T-helper 17 cell (primary cell): Measurements from ENCODE around the gene BTF3. TPM values are rescaled to one million over a fixed set of nuclear protein-coding genes. Genes with fewer than 3 reads are reported as not detected.
"Not testable (repeated sequence)": the region's sequence is repeated elsewhere in the genome, so short reads cannot be mapped to it uniquely, and the experiment has no call there.

Source experiments
- ATAC-seq: fragments of 150-1000 bp; cut with Tn5 transposase; 2 replicates; pipeline ENCODE4 v1.10.0; 2021; ENCODE audit warnings: mild to moderate bottlenecking, moderate library complexity
- DNase-seq, 3 donors: peaks; one replicate each; pipeline versions ENCODE4 v3.0.0 to v3.0.0-alpha.2; 2020 to 2021
- H3K9me3 ChIP-seq: one replicate; pipeline ENCODE4 v1.7.0; 2013; ENCODE audit warnings: low read length, mild to moderate bottlenecking; ENCODE audit not compliant: control insufficient read depth, poor library complexity, severe bottlenecking
- H3K27ac Mint-ChIP-seq: one replicate; pipeline ENCODE4 v1.8.0; 2022; ENCODE audit warnings: mild to moderate bottlenecking, moderate library complexity, mixed read lengths
- H3K27me3 Mint-ChIP-seq: one replicate; pipeline ENCODE4 v1.8.0; 2022; ENCODE audit warnings: mixed read lengths
- H3K36me3 Mint-ChIP-seq: one replicate; pipeline ENCODE4 v1.8.0; 2022; ENCODE audit warnings: low read depth, mixed read lengths
- H3K4me1 Mint-ChIP-seq: one replicate; pipeline ENCODE4 v1.8.0; 2022; ENCODE audit warnings: mild to moderate bottlenecking, mixed read lengths
- H3K4me3 Mint-ChIP-seq: one replicate; pipeline ENCODE4 v1.8.0; 2022; ENCODE audit warnings: mild to moderate bottlenecking, moderate library complexity, mixed read lengths
- total RNA-seq, 4 donors: library from RNA in 2 of 4; stranded (reverse) in 2 of 4; gene quantifications; one replicate each; pipeline ENCODE4 v1.2.3 and lab custom pipeline; 2022 to 2026

BTF3 gene
- total RNA-seq, 2 donors from 2014 or later = 600 to 744 TPM

GRCh38 chr5:73490088-73490487, 8.2 kb upstream of the BTF3 start:
- peaks cover 59% of the 10 kb centered on the region for H3K27me3 Mint-ChIP-seq
- DNase-seq (no peak), ATAC-seq (no peak)
- no peak overlapping the region for H3K4me3 Mint-ChIP-seq
- peaks cover 7% of the 10 kb centered on the region for H3K36me3 Mint-ChIP-seq
- H3K27ac Mint-ChIP-seq = no peak overlapping the region
- no peaks in the 10 kb centered on the region for H3K9me3 ChIP-seq
- peaks cover 5% of the 10 kb centered on the region for H3K4me1 Mint-ChIP-seq

- H3K4me1 Mint-ChIP-seq = peaks cover 3% of the 10 kb centered on the region
- peaks cover 5% of the 10 kb centered on the region for H3K36me3 Mint-ChIP-seq
Measured at GRCh38 chr5:73491155-73491554, 7.1 kb upstream of the BTF3 start.

GRCh38 chr5:73493421-73493820, 4.8 kb upstream of the BTF3 start:
- ATAC-seq (no peak), DNase-seq (no peak)
- Mint-ChIP-seq H3K36me3 (peaks cover 4% of the 10 kb centered on the region), H3K27me3 (peaks cover 36% of the 10 kb centered on the region), H3K4me3 (no peak overlapping the region), H3K27ac (no peak overlapping the region), H3K4me1 (peaks cover 5% of the 10 kb centered on the region)
- H3K9me3 ChIP-seq = no peaks in the 10 kb centered on the region

More at GRCh38 chr5:73491155-73491554, 7.1 kb upstream of the BTF3 start:
- no peaks in the 10 kb centered on the region for H3K9me3 ChIP-seq
- Mint-ChIP-seq H3K27ac (no peak overlapping the region), H3K4me3 (no peak overlapping the region), H3K27me3 (peaks cover 57% of the 10 kb centered on the region)
- no peak for DNase-seq
- no peak for ATAC-seq

- no peak overlapping the region for H3K27ac Mint-ChIP-seq
Measured at GRCh38 chr5:73494721-73495120, 3.5 kb upstream of the BTF3 start.

GRCh38 chr5:73495772-73496335, 2.4 kb upstream of the BTF3 start:
- H3K4me3 Mint-ChIP-seq = no peak overlapping the region
- peaks cover 35% of the 10 kb centered on the region for H3K27me3 Mint-ChIP-seq
- H3K27ac Mint-ChIP-seq = no peak overlapping the region
- peaks cover 4% of the 10 kb centered on the region for H3K36me3 Mint-ChIP-seq
- no peaks in the 10 kb centered on the region for H3K9me3 ChIP-seq
- peaks cover 17% of the 10 kb centered on the region for H3K4me1 Mint-ChIP-seq
- no peak for ATAC-seq
- DNase-seq = no peak

More at GRCh38 chr5:73494721-73495120, 3.5 kb upstream of the BTF3 start:
- peaks cover 35% of the 10 kb centered on the region for H3K27me3 Mint-ChIP-seq
- H3K9me3 ChIP-seq = no peaks in the 10 kb centered on the region
- peaks cover 12% of the 10 kb centered on the region for H3K4me1 Mint-ChIP-seq
- H3K4me3 Mint-ChIP-seq = no peak overlapping the region
- DNase-seq (no peak), ATAC-seq (no peak)
- H3K36me3 Mint-ChIP-seq = peaks cover 4% of the 10 kb centered on the region

- Mint-ChIP-seq H3K4me3 (peak overlapping the region; percentile 98), H3K27me3 (peaks cover 24% of the 10 kb centered on the region), H3K4me1 (peaks cover 24% of the 10 kb centered on the region), H3K27ac (peak overlapping the region; percentile 99), H3K36me3 (peaks cover 10% of the 10 kb centered on the region)
- H3K9me3 ChIP-seq = no peaks in the 10 kb centered on the region
- DNase-seq = no peak
- ATAC-seq = no peak
Measured at GRCh38 chr5:73496984-73497457, 1.2 kb upstream of the BTF3 start.

- Mint-ChIP-seq H3K4me3 (peak overlapping the region; percentile 98), H3K4me1 (peaks cover 27% of the 10 kb centered on the region), H3K27ac (peak overlapping the region; percentile 99), H3K36me3 (peaks cover 10% of the 10 kb centered on the region), H3K27me3 (peaks cover 19% of the 10 kb centered on the region)
- no peak for ATAC-seq
- H3K9me3 ChIP-seq = no peaks in the 10 kb centered on the region
- no peak for DNase-seq
Measured at GRCh38 chr5:73497497-73498056, 665 bp upstream of the BTF3 start.

GRCh38 chr5:73499187-73499586, 945 bp downstream of the BTF3 start:
- peaks cover 6% of the 10 kb centered on the region for H3K36me3 Mint-ChIP-seq
- no peak for DNase-seq
- peak overlapping the region; percentile 99 for H3K27ac Mint-ChIP-seq

GRCh38 chr5:73499756-73500155, 1.5 kb downstream of the BTF3 start:
- Mint-ChIP-seq H3K27ac (peak overlapping the region; percentile 99), H3K4me3 (peak overlapping the region; percentile 98), H3K4me1 (peaks cover 27% of the 10 kb centered on the region), H3K36me3 (peaks cover 6% of the 10 kb centered on the region), H3K27me3 (no peaks in the 10 kb centered on the region)
- DNase-seq (no peak), ATAC-seq (no peak)
- no peaks in the 10 kb centered on the region for H3K9me3 ChIP-seq

More at GRCh38 chr5:73499187-73499586, 945 bp downstream of the BTF3 start:
- no peak for ATAC-seq
- H3K9me3 ChIP-seq = no peaks in the 10 kb centered on the region
- H3K4me1 Mint-ChIP-seq = peaks cover 27% of the 10 kb centered on the region
- H3K4me3 Mint-ChIP-seq = peak overlapping the region; percentile 98
- H3K27me3 Mint-ChIP-seq = peaks cover 3% of the 10 kb centered on the region

GRCh38 chr5:73501406-73501805, 3.2 kb downstream of the BTF3 start:
- Mint-ChIP-seq H3K4me3 (peak overlapping the region; percentile 43), H3K27ac (peak overlapping the region; percentile 99), H3K36me3 (peaks cover 6% of the 10 kb centered on the region), H3K4me1 (peaks cover 27% of the 10 kb centered on the region), H3K27me3 (no peaks in the 10 kb centered on the region)
- ATAC-seq (no peak), DNase-seq (no peak)
- H3K9me3 ChIP-seq = no peaks in the 10 kb centered on the region

GRCh38 chr5:73506459-73506955, 8.3 kb downstream of the BTF3 start:
- ATAC-seq (no peak), DNase-seq (no peak)
- H3K9me3 ChIP-seq = no peaks in the 10 kb centered on the region
- no peaks in the 10 kb centered on the region for H3K27me3 Mint-ChIP-seq
- H3K4me1 Mint-ChIP-seq = peaks cover 4% of the 10 kb centered on the region
- H3K27ac Mint-ChIP-seq = no peak overlapping the region
- peaks cover 3% of the 10 kb centered on the region for H3K36me3 Mint-ChIP-seq
- H3K4me3 Mint-ChIP-seq = no peak overlapping the region

GRCh38 chr5:73507062-73507461, 8.8 kb downstream of the BTF3 start:
- DNase-seq = no peak
- H3K4me3 Mint-ChIP-seq = no peak overlapping the region
- no peak for ATAC-seq
- no peak overlapping the region for H3K27ac Mint-ChIP-seq
- H3K27me3 Mint-ChIP-seq = no peaks in the 10 kb centered on the region
- H3K9me3 ChIP-seq = no peaks in the 10 kb centered on the region
- H3K4me1 Mint-ChIP-seq = peaks cover 3% of the 10 kb centered on the region
- peaks cover 3% of the 10 kb centered on the region for H3K36me3 Mint-ChIP-seq

GRCh38 chr5:73508521-73508920, 10.3 kb downstream of the BTF3 start:
- H3K27ac Mint-ChIP-seq, H3K9me3 ChIP-seq, DNase-seq, H3K27me3 Mint-ChIP-seq, H3K4me1 Mint-ChIP-seq, H3K4me3 Mint-ChIP-seq, H3K36me3 Mint-ChIP-seq: not testable (repeated sequence)
- peak; percentile 81 for ATAC-seq

- no peaks in the 10 kb centered on the region for H3K4me1 Mint-ChIP-seq
- no peak for ATAC-seq
- no peak overlapping the region for H3K4me3 Mint-ChIP-seq
- H3K36me3 Mint-ChIP-seq = peaks cover 3% of the 10 kb centered on the region
- no peak overlapping the region for H3K27ac Mint-ChIP-seq
- no peaks in the 10 kb centered on the region for H3K9me3 ChIP-seq
- no peaks in the 10 kb centered on the region for H3K27me3 Mint-ChIP-seq
- no peak for DNase-seq
Measured at GRCh38 chr5:73513996-73514395, 15.8 kb downstream of the BTF3 start.
